SU-DHL-6 (cell line): ENCODE measurements around the gene LIX1.

Source experiments
- EZH2phosphoT487 ChIP-seq: fragments of 200-600 bp; sonication (generic), shearing (Covaris generic); conservative IDR thresholded peaks from 2 replicates; pipeline ENCODE4 v1.6.1; 2018; ENCODE audit warnings: mild to moderate bottlenecking, antibody characterized with exemption, low read length, moderate library complexity, mixed read lengths
- TF ChIP-seq, protein P1 (sequence below): fragments of 200-600 bp; sonication (generic); IDR thresholded peaks from one replicate; pipeline ENCODE4 v1.5.1; 2017; ENCODE audit warnings: antibody characterized with exemption, mild to moderate bottlenecking, low read length, moderate library complexity; ENCODE audit not compliant: insufficient read depth, poor library complexity, severe bottlenecking

- TF ChIP-seq, protein P1, sequence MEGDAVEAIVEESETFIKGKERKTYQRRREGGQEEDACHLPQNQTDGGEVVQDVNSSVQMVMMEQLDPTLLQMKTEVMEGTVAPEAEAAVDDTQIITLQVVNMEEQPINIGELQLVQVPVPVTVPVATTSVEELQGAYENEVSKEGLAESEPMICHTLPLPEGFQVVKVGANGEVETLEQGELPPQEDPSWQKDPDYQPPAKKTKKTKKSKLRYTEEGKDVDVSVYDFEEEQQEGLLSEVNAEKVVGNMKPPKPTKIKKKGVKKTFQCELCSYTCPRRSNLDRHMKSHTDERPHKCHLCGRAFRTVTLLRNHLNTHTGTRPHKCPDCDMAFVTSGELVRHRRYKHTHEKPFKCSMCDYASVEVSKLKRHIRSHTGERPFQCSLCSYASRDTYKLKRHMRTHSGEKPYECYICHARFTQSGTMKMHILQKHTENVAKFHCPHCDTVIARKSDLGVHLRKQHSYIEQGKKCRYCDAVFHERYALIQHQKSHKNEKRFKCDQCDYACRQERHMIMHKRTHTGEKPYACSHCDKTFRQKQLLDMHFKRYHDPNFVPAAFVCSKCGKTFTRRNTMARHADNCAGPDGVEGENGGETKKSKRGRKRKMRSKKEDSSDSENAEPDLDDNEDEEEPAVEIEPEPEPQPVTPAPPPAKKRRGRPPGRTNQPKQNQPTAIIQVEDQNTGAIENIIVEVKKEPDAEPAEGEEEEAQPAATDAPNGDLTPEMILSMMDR, result no peak
- no peak for TF ChIP-seq EZH2phosphoT487
Measured at GRCh38 chr5:97065475-97065874, 76.9 kb downstream of the LIX1 start.
